ENCODE results near the gene AGR2.
"Not testable (repeated sequence)": the region's sequence is repeated elsewhere in the genome, so short reads cannot be mapped to it uniquely, and the experiment has no call there.

AGR2 gene

GRCh38 chr7:16773884-16774283 is 30.9 kb downstream of the AGR2 start:
- DNase-seq (ENCODE audit: low spot score) = no peak

- no peak for DNase-seq (ENCODE audit: low spot score)
These were observed 31.5 kb downstream of the AGR2 start for GRCh38 chr7:16773326-16773725.

- no peak for DNase-seq (ENCODE audit: low spot score)
These were observed 34.0 kb downstream of the AGR2 start for GRCh38 chr7:16770657-16771329.

GRCh38 chr7:16769994-16770393 is 34.8 kb downstream of the AGR2 start:
- DNase-seq (ENCODE audit: low spot score) = not testable (repeated sequence)

- DNase-seq (ENCODE audit: low spot score) = peak; percentile 56
These were observed 39.4 kb downstream of the AGR2 start for GRCh38 chr7:16765436-16765859.

GRCh38 chr7:16764942-16765341 is 39.9 kb downstream of the AGR2 start:
- no peak for DNase-seq (ENCODE audit: low spot score)

GRCh38 chr7:16762177-16762576 is 42.6 kb downstream of the AGR2 start:
- DNase-seq (ENCODE audit: low spot score) = no peak

- no peak for DNase-seq (ENCODE audit: low spot score)
These were observed 45.0 kb downstream of the AGR2 start for GRCh38 chr7:16759840-16760239.

- DNase-seq (ENCODE audit: low spot score) = no peak
These were observed 45.9 kb downstream of the AGR2 start for GRCh38 chr7:16758631-16759611.

GRCh38 chr7:16758036-16758435 is 46.8 kb downstream of the AGR2 start:
- DNase-seq (ENCODE audit: low spot score) = no peak

- no peak for DNase-seq (ENCODE audit: low spot score)
These were observed 49.4 kb downstream of the AGR2 start for GRCh38 chr7:16755397-16755796.

GRCh38 chr7:16754856-16755317 is 49.9 kb downstream of the AGR2 start:
- no peak for DNase-seq (ENCODE audit: low spot score)

- no peak for DNase-seq (ENCODE audit: low spot score)
These were observed 50.6 kb downstream of the AGR2 start for GRCh38 chr7:16753932-16754855.

GRCh38 chr7:16753102-16753931 is 51.5 kb downstream of the AGR2 start, which contains the start of gene TSPAN13:
Gene TSPAN13, plus strand, starts transcription at chr7:16753755. Its CDS starts 213 bp downstream, at chr7:16753968.
- DNase-seq (ENCODE audit: low spot score) = peak; percentile 64

- no peak for DNase-seq (ENCODE audit: low spot score)
These were observed 57.7 kb downstream of the AGR2 start for GRCh38 chr7:16747102-16747501.

- no peak for DNase-seq (ENCODE audit: low spot score)
These were observed 59.2 kb downstream of the AGR2 start for GRCh38 chr7:16745645-16746044.

- DNase-seq (ENCODE audit: low spot score) = no peak
These were observed 60.1 kb downstream of the AGR2 start for GRCh38 chr7:16744518-16745250.

GRCh38 chr7:16743236-16743635 is 61.6 kb downstream of the AGR2 start:
- peak; percentile 79 for DNase-seq (ENCODE audit: low spot score)

- DNase-seq (ENCODE audit: low spot score) = no peak
These were observed 62.3 kb downstream of the AGR2 start for GRCh38 chr7:16742547-16742946.

Measured in kidney capillary endothelial cell (primary cell).